GM12878 (cell line): ENCODE results near the gene PKP2. TPM values are rescaled to one million over a fixed set of nuclear protein-coding genes. Genes with fewer than 3 reads are reported as not detected.

Source experiments
- ATAC-seq: fragments of 200-7000 bp; cut with Tn5 transposase; 3 replicates; pipeline ENCODE4 v1.9.1; 2020; ENCODE audit warnings: mild to moderate bottlenecking, moderate library complexity
- BruUV-seq: library from RNA; stranded (reverse); fragments of 400-500 nt; replicated peaks from 2 replicates; lab custom pipeline; 2021; lab: Mats Ljungman, UMichigan
- CTCF ChIA-PET: fragments of 300-600 bp; sonication (Branson Sonifier 250); formaldehyde crosslinking; extraction: SDS; loops from one replicate; lab custom pipeline; 2021; ENCODE audit warnings: inconsistent platforms; lab: Yijun Ruan, JAX
- POLR2A ChIA-PET: fragments of 350-600 bp; formaldehyde crosslinking; extraction: SDS; loops from one replicate; lab custom pipeline; 2021; ENCODE audit warnings: inconsistent platforms; lab: Charles Lee
- RAD21 ChIA-PET: fragments of 300-600 bp; sonication (Branson Sonifier 250); formaldehyde crosslinking; loops from one replicate; lab custom pipeline; 2023; ENCODE audit warnings: antibody characterized with exemption; ENCODE audit not compliant: unreplicated experiment; lab: Charles Lee
- SMC1A ChIA-PET: fragments of 300-600 bp; sonication (Branson Sonifier 250); formaldehyde crosslinking; loops from one replicate; lab custom pipeline; 2023; ENCODE audit not compliant: unreplicated experiment, uncharacterized antibody; lab: Charles Lee
- DNase-seq: peaks from one replicate; pipeline ENCODE4 v3.0.0-alpha.2; 2011; ENCODE audit warnings: low read depth, low spot score
- FAIRE-seq: peaks from 3 replicates; lab custom pipeline; 2011; peaks lifted over from hg19 to GRCh38; lab: Jason Lieb, UNC
- H2AFZ ChIP-seq: 2 replicates; pipeline ENCODE4 v1.6.0; 2011; ENCODE audit warnings: low read depth, low read length, control low read depth; ENCODE audit not compliant: control insufficient read depth
- H3K27ac ChIP-seq: 2 replicates; pipeline ENCODE4 v1.5.1; 2011; ENCODE audit warnings: control low read depth; ENCODE audit not compliant: control insufficient read depth, insufficient read depth
- H3K27me3 ChIP-seq, 2 experiments: replicated peaks in 1 of 2; 2 replicates each; pipeline versions ENCODE4 v1.6.0 to v1.6.1; 2011; ENCODE audit warnings: low read length in 1 of 2; ENCODE audit not compliant: control insufficient read depth in 2 of 2, insufficient read depth in 2 of 2
- H3K36me3 ChIP-seq, 2 experiments: 2 replicates each; pipeline ENCODE4 v1.5.1; 2011; ENCODE audit warnings: low read length in 1 of 2; ENCODE audit not compliant: control insufficient read depth in 2 of 2, insufficient read depth in 2 of 2
- H3K4me1 ChIP-seq: 2 replicates; pipeline ENCODE4 v1.6.1; 2011; ENCODE audit warnings: mild to moderate bottlenecking, low read length, moderate library complexity, mixed read lengths; ENCODE audit not compliant: control insufficient read depth, insufficient read depth
- H3K4me2 ChIP-seq: 2 replicates; pipeline ENCODE4 v1.6.0; 2011; ENCODE audit warnings: control low read depth; ENCODE audit not compliant: control insufficient read depth, insufficient read depth
- H3K4me3 ChIP-seq: fragments of 200-600 bp; sonication (generic); 2 replicates; pipeline ENCODE4 v1.5.1; 2016
- H3K79me2 ChIP-seq: 2 replicates; pipeline ENCODE4 v1.6.0; 2011; ENCODE audit warnings: low read length; ENCODE audit not compliant: control insufficient read depth, insufficient read depth
- H3K9ac ChIP-seq: 2 replicates; pipeline ENCODE4 v1.8.0; 2011; ENCODE audit warnings: low read length, control low read depth, mixed read lengths; ENCODE audit not compliant: control insufficient read depth, insufficient read depth
- H3K9me3 ChIP-seq: replicated peaks from 3 replicates; pipeline ENCODE4 v1.5.1; 2011; ENCODE audit warnings: mild to moderate bottlenecking, low read length; ENCODE audit not compliant: control insufficient read depth, insufficient read depth
- H4K20me1 ChIP-seq: 2 replicates; pipeline ENCODE4 v1.6.0; 2011; ENCODE audit not compliant: control insufficient read depth, insufficient read depth
- ATF7 ChIP-seq: fragments of 450-650 bp; IDR thresholded peaks from 2 replicates; pipeline ENCODE4 v1.6.1; 2016; ENCODE audit warnings: low read depth, mild to moderate bottlenecking
- BCL11A ChIP-seq: IDR thresholded peaks from 2 replicates; pipeline ENCODE4 v1.6.1; 2011; ENCODE audit warnings: low read depth, low read length
- SIN3A ChIP-seq: IDR thresholded peaks from 2 replicates; pipeline ENCODE4 v1.6.1; 2012; ENCODE audit warnings: low read depth, low read length, improper control_type of control experiment
- TAF1 ChIP-seq: IDR thresholded peaks from 2 replicates; pipeline ENCODE4 v1.6.1; 2011; ENCODE audit warnings: mild to moderate bottlenecking, low read depth, low read length, borderline replicate concordance
- ZBTB4 ChIP-seq: fragments of 450-650 bp; formaldehyde crosslinking; IDR thresholded peaks from 2 replicates; pipeline ENCODE4 v1.4.0; 2022; ENCODE audit warnings: mild to moderate bottlenecking, moderate library complexity
- ZNF592 ChIP-seq: fragments of 450-650 bp; IDR thresholded peaks from 2 replicates; pipeline ENCODE4 v1.6.1; 2017; ENCODE audit warnings: mild to moderate bottlenecking, moderate library complexity
- ZNF687 ChIP-seq: fragments of 450-650 bp; IDR thresholded peaks from 2 replicates; pipeline ENCODE4 v1.6.1; 2017; ENCODE audit warnings: mild to moderate bottlenecking, moderate library complexity
- WGBS: methylation state at CpG from one replicate; pipeline ENCODE4 v1.1.6; 2016; ENCODE audit warnings: low lambda C conversion rate; ENCODE audit not compliant: insufficient replicate concordance, insufficient coverage; ENCODE audit errors: missing lambda C conversion rate; 5-methylcytosine and 5-hydroxymethylcytosine counted together
- in situ Hi-C: fragments of 300-500 bp; cut with MboI; formaldehyde crosslinking; loops from 9 replicates; pipeline ENCODE4 v1.14.3; 2018; ENCODE audit warnings: mixed read lengths
- intact Hi-C: fragments of 100-400 bp; cut with micrococcal nuclease; formaldehyde crosslinking; loops from one replicate; pipeline ENCODE4 v1.14.2; 2022; ENCODE audit not compliant: unreplicated experiment
- polyA plus RNA-seq, 11 experiments: library from polyadenylated mRNA; depleted of rRNA in 4 of 11; unstranded in 6 of 11; stranded (reverse) in 5 of 11; fragments of >200 nt; fragmentation: Nextera tagmentation in 4 of 11; fragmentation: Illumina TruSeq in 1 of 11; extraction: Ambion mirVana in 4 of 11; extraction: Trizol in 1 of 11; gene quantifications; 1 replicate in 1 of 11; 2 replicates in 10 of 11; pipeline versions ENCODE4 v1.2.1 to v1.2.3, GENCODE V29; 2011 to 2016; ENCODE audit warnings: inconsistent platforms in 2 of 11, missing spikeins in 2 of 11, low read depth in 1 of 11
- total RNA-seq, 4 experiments: library from RNA; depleted of rRNA in 3 of 4; stranded (reverse); fragments of >200 nt in 3 of 4; fragmentation: Illumina TruSeq in 1 of 4; extraction: Trizol in 1 of 4; gene quantifications; 2 replicates each; pipeline versions ENCODE4 v1.2.1 to v1.2.3, GENCODE V29; 2013 to 2021

PKP2 gene
- total and polyA plus RNA-seq, 10 of the 15 experiments (the other 5 are each of a cell fraction or from before 2014, with no cell fraction given), result 0.02 to 4.1 (median 0.07) TPM; not detected in 4

DNA sequence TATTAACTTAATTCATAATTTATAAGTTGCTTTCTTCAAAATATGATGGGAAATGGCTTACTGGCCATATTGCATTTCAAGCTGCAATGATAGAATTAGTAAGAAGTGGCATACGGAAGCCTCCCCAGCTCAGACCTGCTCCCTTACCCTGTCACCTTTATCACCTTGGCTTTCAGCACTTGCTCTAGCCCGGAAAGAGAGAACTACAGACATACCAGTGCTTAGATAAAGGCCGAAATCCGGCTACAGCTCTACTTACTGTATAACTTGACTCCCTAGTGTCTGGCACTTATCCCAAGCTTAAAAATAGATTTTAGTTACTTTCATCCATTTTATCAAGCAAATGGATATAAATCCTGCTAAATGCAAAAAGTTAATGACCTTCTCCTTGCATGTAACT, 42.5 kb downstream of the PKP2 start:
- in situ Hi-C loops, result no loop called here
- no peak for DNase-seq
- Histone ChIP-seq H2AFZ (no peak overlapping the region), H3K79me2 (no peaks in the 10 kb centered on the region), H3K4me1 (no peaks in the 10 kb centered on the region), H4K20me1 (no peaks in the 10 kb centered on the region), H3K27me3 (no peaks in the 10 kb centered on the region), H3K4me3 (no peak overlapping the region)
- ATAC-seq, result no peak
- RAD21 ChIA-PET, result no interaction called here
- no peak for FAIRE-seq
- CTCF ChIA-PET, result no interaction called here
- TF ChIP-seq ZBTB4 (CRISPR knock-in tag) (no peak), ZNF687 (no peak), ATF7 (no peak), ZNF592 (no peak), SIN3A (no peak), BCL11A (no peak), TAF1 (no peak)
- TF ChIP-seq, all 136 proteins: peak for 0
- WGBS, result 20% methylated on average over 4 of the region's 4 CpGs
- no TSS peak for BruUV-seq
- intact Hi-C loops, result no loop called here
- POLR2A ChIA-PET, result no interaction called here
- Histone ChIP-seq H3K27ac (no peak overlapping the region), H3K4me2 (no peak overlapping the region), H3K36me3 (no peaks in the 10 kb centered on the region), H3K9ac (no peak overlapping the region), H3K9me3 (no peaks in the 10 kb centered on the region)
- SMC1A ChIA-PET, result no interaction called here
